DLD1 (cell line): ENCODE data around the gene GPR89B.
"Not testable (repeated sequence)": the region's sequence is repeated elsewhere in the genome, so short reads cannot be mapped to it uniquely, and the experiment has no call there.

Experiments used
- in situ Hi-C: cut with HindIII; loops from 2 replicates; pipeline ENCODE4 v1.10.0; 2017; ENCODE audit warnings: low sequenced_read_pairs

Gene GPR89B

GRCh38 chr1:147935296-147935695 lies 7.1 kb downstream of the GPR89B start:
- in situ Hi-C loops: not testable (repeated sequence)

- in situ Hi-C loops: not testable (repeated sequence)
These were observed 12.2 kb downstream of the GPR89B start for GRCh38 chr1:147940456-147940855.

GRCh38 chr1:147942563-147942962 lies 14.3 kb downstream of the GPR89B start:
- in situ Hi-C loops: not testable (repeated sequence)

- in situ Hi-C loops: not testable (repeated sequence)
These were observed 21.3 kb downstream of the GPR89B start for GRCh38 chr1:147949517-147949916.

- in situ Hi-C loops: not testable (repeated sequence)
These were observed 30.7 kb downstream of the GPR89B start for GRCh38 chr1:147958906-147959305.

- in situ Hi-C loops: not testable (repeated sequence)
These were observed 31.5 kb downstream of the GPR89B start for GRCh38 chr1:147959680-147960079.

GRCh38 chr1:147964575-147964974 lies 36.4 kb downstream of the GPR89B start:
- in situ Hi-C loops: not testable (repeated sequence)

GRCh38 chr1:147966657-147967056 lies 38.4 kb downstream of the GPR89B start:
- in situ Hi-C loops: not testable (repeated sequence)

GRCh38 chr1:147978896-147979651 lies 50.9 kb downstream of the GPR89B start:
- in situ Hi-C loops: not testable (repeated sequence)

GRCh38 chr1:147985374-147985773 lies 57.2 kb downstream of the GPR89B start:
- in situ Hi-C loops: not testable (repeated sequence)

- in situ Hi-C loops: not testable (repeated sequence)
These were observed 59.7 kb downstream of the GPR89B start for GRCh38 chr1:147987893-147988292.

- in situ Hi-C loops: not testable (repeated sequence)
These were observed 64.7 kb downstream of the GPR89B start for GRCh38 chr1:147992916-147993315.

GRCh38 chr1:147993400-147993799 lies 65.2 kb downstream of the GPR89B start:
- in situ Hi-C loops: not testable (repeated sequence)

GRCh38 chr1:147993825-147994615 lies 65.8 kb downstream of the GPR89B start:
- in situ Hi-C loops: not testable (repeated sequence)

- in situ Hi-C loops: not testable (repeated sequence)
These were observed 67.9 kb downstream of the GPR89B start for GRCh38 chr1:147996088-147996487.

- in situ Hi-C loops: not testable (repeated sequence)
These were observed 79.5 kb downstream of the GPR89B start for GRCh38 chr1:148007724-148008123.

GRCh38 chr1:148010527-148010926 lies 82.3 kb downstream of the GPR89B start:
- in situ Hi-C loops: no loop called here

- in situ Hi-C loops: not testable (repeated sequence)
These were observed 85.2 kb downstream of the GPR89B start for GRCh38 chr1:148013177-148014144.

- in situ Hi-C loops: not testable (repeated sequence)
These were observed 86.3 kb downstream of the GPR89B start for GRCh38 chr1:148014289-148015200.

- in situ Hi-C loops: not testable (repeated sequence)
These were observed 96.7 kb downstream of the GPR89B start for GRCh38 chr1:148024918-148025317.
